OCI-LY7 (cell line): ENCODE data around the gene KCNG1. TPM values are rescaled to one million over a fixed set of nuclear protein-coding genes. Genes with fewer than 3 reads are reported as not detected.
"Not testable (repeated sequence)": the region's sequence is repeated elsewhere in the genome, so short reads cannot be mapped to it uniquely, and the experiment has no call there.

Source experiments
- BruUV-seq: library from RNA; stranded (reverse); fragments of 400-500 nt; replicated peaks from 2 replicates; lab custom pipeline; 2021; lab: Mats Ljungman, UMichigan
- CTCF ChIA-PET: fragments of 300-600 bp; sonication (Branson Sonifier 250); formaldehyde crosslinking; loops from one replicate; lab custom pipeline; 2022; ENCODE audit warnings: antibody characterized with exemption; ENCODE audit not compliant: unreplicated experiment; lab: Charles Lee
- POLR2A ChIA-PET: fragments of 300-600 bp; sonication (Branson Sonifier 250); formaldehyde crosslinking; loops from one replicate; lab custom pipeline; 2022; ENCODE audit warnings: antibody characterized with exemption; lab: Charles Lee
- DNase-seq: peaks from one replicate; pipeline ENCODE4 v3.0.0-alpha.2; 2015; ENCODE audit warnings: low spot score
- H2AFZ ChIP-seq: fragments of 200-600 bp; sonication (generic), shearing (Covaris generic); 2 replicates; pipeline ENCODE4 v1.6.1; 2014; ENCODE audit warnings: mild to moderate bottlenecking, antibody characterized with exemption, low read length, moderate library complexity
- H3K27ac ChIP-seq: fragments of 200-600 bp; sonication (generic); 2 replicates; pipeline ENCODE4 v1.5.1; 2014; ENCODE audit warnings: mixed run types, low read depth, mild to moderate bottlenecking, moderate library complexity, low read length, inconsistent platforms; ENCODE audit not compliant: poor library complexity, severe bottlenecking
- H3K36me3 ChIP-seq: fragments of 200-600 bp; sonication (generic); 2 replicates; pipeline ENCODE4 v1.6.1; 2014; ENCODE audit warnings: mild to moderate bottlenecking, antibody characterized with exemption, low read length, moderate library complexity, mixed read lengths; ENCODE audit not compliant: insufficient read depth
- H3K4me1 ChIP-seq: fragments of 200-600 bp; sonication (generic); 2 replicates; pipeline ENCODE4 v1.5.1; 2014; ENCODE audit warnings: mild to moderate bottlenecking, low read length; ENCODE audit not compliant: insufficient read depth, poor library complexity, severe bottlenecking
- H3K4me2 ChIP-seq: fragments of 200-600 bp; sonication (generic); 2 replicates; pipeline ENCODE4 v1.6.1; 2014; ENCODE audit warnings: mild to moderate bottlenecking, low read length
- H3K4me3 ChIP-seq: fragments of 200-600 bp; sonication (generic); 2 replicates; pipeline ENCODE4 v1.5.1; 2014; ENCODE audit warnings: mild to moderate bottlenecking, low read depth, low read length; ENCODE audit not compliant: poor library complexity, severe bottlenecking
- H3K79me2 ChIP-seq: fragments of 200-600 bp; sonication (generic); 2 replicates; pipeline ENCODE4 v1.6.1; 2016; ENCODE audit warnings: low read depth, mild to moderate bottlenecking, low read length, moderate library complexity, mixed read lengths; ENCODE audit not compliant: insufficient read depth
- H3K9me2 ChIP-seq: fragments of 200-600 bp; sonication (generic); 2 replicates; pipeline ENCODE4 v1.6.1; 2016; ENCODE audit warnings: mild to moderate bottlenecking, low read length, mixed read lengths; ENCODE audit not compliant: insufficient read depth
- H3K9me3 ChIP-seq: fragments of 200-600 bp; sonication (generic); 2 replicates; pipeline ENCODE4 v1.6.1; 2014; ENCODE audit warnings: mild to moderate bottlenecking, mixed run types, low read length, mixed read lengths
- H4K20me1 ChIP-seq: fragments of 200-600 bp; sonication (generic); 2 replicates; pipeline ENCODE4 v1.6.1; 2014; ENCODE audit warnings: mild to moderate bottlenecking, antibody characterized with exemption, low read length, moderate library complexity, mixed read lengths; ENCODE audit not compliant: insufficient read depth
- EZH2phosphoT487 ChIP-seq: fragments of 200-600 bp; sonication (generic); IDR thresholded peaks from 2 replicates; pipeline ENCODE4 v1.6.1; 2018; ENCODE audit warnings: low read depth, borderline replicate concordance, mild to moderate bottlenecking, mixed run types, antibody characterized with exemption, low read length, moderate library complexity, mixed read lengths
- intact Hi-C: fragments of 100-400 bp; cut with micrococcal nuclease; formaldehyde crosslinking; loops from one replicate; pipeline ENCODE4 v1.10.0; 2022; ENCODE audit not compliant: unreplicated experiment
- total RNA-seq, 2 experiments: library from RNA; depleted of rRNA in 1 of 2; stranded (reverse); fragments of >200 nt in 1 of 2; shearing (Covaris generic) in 1 of 2; gene quantifications; 2 replicates each; pipeline ENCODE4 v1.2.3, GENCODE V29; 2014 to 2022
- TF ChIP-seq, protein P1 (sequence below): fragments of 200-600 bp; sonication (generic); conservative IDR thresholded peaks from 2 replicates; pipeline ENCODE4 v1.5.1; 2014; ENCODE audit warnings: mild to moderate bottlenecking, antibody characterized with exemption, low read length, moderate library complexity, mixed read lengths

Gene KCNG1
- total RNA-seq, 2 experiments from 2014 or later, result not detected

DNA sequence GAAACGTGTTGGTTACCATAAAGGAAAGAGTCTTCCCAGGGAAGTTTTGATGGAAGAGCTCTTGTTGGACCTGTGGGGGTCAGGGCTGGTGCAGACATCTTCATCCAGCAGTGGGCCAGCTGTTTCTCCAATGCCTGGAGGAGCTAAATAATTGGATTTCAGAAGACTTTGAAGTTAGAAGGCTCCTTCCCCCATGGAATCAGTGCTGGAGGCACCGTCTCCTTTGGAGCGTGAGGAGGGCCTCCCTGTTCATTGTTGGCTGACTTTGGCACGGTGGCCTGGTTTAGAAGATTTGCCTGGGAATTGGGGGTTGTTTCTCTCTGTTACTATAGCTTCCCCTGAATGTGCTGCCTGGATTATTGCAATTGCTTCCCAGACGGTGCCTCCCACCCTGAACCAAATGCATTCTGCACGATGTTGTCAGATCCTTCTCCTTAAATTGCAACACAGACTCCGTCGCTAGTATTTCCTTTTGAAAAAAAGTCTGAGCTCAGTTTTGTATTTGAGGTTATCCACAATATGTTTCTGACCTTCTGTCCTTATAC lies 27.7 kb upstream of the KCNG1 start:
- H3K4me3 ChIP-seq, result no peak overlapping the region
- H3K9me3 ChIP-seq, result no peaks in the 10 kb centered on the region
- TF ChIP-seq, protein P1, sequence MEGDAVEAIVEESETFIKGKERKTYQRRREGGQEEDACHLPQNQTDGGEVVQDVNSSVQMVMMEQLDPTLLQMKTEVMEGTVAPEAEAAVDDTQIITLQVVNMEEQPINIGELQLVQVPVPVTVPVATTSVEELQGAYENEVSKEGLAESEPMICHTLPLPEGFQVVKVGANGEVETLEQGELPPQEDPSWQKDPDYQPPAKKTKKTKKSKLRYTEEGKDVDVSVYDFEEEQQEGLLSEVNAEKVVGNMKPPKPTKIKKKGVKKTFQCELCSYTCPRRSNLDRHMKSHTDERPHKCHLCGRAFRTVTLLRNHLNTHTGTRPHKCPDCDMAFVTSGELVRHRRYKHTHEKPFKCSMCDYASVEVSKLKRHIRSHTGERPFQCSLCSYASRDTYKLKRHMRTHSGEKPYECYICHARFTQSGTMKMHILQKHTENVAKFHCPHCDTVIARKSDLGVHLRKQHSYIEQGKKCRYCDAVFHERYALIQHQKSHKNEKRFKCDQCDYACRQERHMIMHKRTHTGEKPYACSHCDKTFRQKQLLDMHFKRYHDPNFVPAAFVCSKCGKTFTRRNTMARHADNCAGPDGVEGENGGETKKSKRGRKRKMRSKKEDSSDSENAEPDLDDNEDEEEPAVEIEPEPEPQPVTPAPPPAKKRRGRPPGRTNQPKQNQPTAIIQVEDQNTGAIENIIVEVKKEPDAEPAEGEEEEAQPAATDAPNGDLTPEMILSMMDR, result no peak
- no peak for TF ChIP-seq EZH2phosphoT487
- H3K36me3 ChIP-seq, result no peaks in the 10 kb centered on the region
- CTCF ChIA-PET, result interaction anchor here (0.6 kb wide), 1 partner anchor 576 kb away, joined by 3 read pairs; no protein-coding TSS in a partner anchor
- no peaks in the 10 kb centered on the region for H4K20me1 ChIP-seq
- no peaks in the 10 kb centered on the region for H3K79me2 ChIP-seq
- H2AFZ ChIP-seq, result no peak overlapping the region
- no peak for DNase-seq
- H3K27ac ChIP-seq, result no peak overlapping the region
- H3K4me2 ChIP-seq, result no peak overlapping the region
- BruUV-seq, result no TSS peak
- H3K9me2 ChIP-seq, result no peaks in the 10 kb centered on the region
- POLR2A ChIA-PET, result no interaction called here
- H3K4me1 ChIP-seq, result no peaks in the 10 kb centered on the region
- intact Hi-C loops, result no loop called here

DNA sequence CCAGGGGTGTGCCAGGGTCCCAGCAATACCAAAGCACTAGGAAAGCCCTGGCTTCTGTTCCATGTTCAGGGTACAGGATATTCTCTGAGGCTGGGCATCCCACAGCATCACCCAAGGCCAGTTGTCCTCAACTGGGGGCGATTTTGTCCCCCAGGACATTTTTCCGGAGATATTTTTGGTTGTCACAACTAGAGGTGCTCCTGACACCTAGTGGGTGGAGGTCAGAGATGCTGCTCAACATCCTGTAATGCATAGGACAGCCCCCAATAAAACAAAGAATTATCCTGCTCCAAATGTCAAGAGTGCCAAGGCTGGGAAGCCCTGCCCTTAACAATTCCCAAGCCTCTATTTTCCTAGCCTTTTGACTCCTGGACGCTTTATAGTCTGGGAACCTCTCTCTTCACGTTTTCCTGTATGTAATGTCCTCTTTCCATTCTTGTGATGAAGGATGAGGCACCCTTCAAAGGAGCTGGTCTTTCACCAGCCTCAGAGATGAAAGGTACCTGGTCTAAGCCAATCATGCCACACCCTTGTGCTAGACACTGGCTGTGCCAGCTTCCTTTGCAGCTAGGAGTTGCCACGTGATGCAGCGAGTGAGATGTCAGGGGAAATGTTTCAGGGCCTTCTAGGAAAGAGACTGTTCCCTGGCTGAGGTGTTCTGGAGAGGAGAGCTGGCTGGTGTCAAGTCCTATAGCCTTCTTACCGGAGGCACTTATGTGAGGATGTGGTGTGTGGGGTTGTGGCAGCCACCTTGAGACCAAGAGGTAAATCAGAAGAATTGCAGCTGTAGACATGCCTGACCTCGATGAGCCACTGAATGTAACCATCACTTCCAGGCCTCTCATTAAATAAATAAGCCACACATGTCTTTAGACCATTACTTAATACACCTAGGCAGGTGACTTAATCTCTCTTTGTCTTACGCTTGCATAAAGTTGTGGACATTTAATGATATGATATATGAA lies 23.4 kb upstream of the KCNG1 start:
- no peaks in the 10 kb centered on the region for H3K4me1 ChIP-seq
- H2AFZ ChIP-seq, result no peak overlapping the region
- no TSS peak for BruUV-seq
- no peak overlapping the region for H3K4me2 ChIP-seq
- no peaks in the 10 kb centered on the region for H3K9me2 ChIP-seq
- no peaks in the 10 kb centered on the region for H3K79me2 ChIP-seq
- H4K20me1 ChIP-seq, result no peaks in the 10 kb centered on the region
- DNase-seq, result no peak
- ChIA-PET CTCF (no interaction called here), POLR2A (no interaction called here)
- no peaks in the 10 kb centered on the region for H3K9me3 ChIP-seq
- H3K27ac ChIP-seq, result no peak overlapping the region
- no peak for TF ChIP-seq EZH2phosphoT487
- TF ChIP-seq, protein P1, result no peak
- H3K36me3 ChIP-seq, result no peaks in the 10 kb centered on the region
- no peak overlapping the region for H3K4me3 ChIP-seq
- intact Hi-C loops, result no loop called here

DNA sequence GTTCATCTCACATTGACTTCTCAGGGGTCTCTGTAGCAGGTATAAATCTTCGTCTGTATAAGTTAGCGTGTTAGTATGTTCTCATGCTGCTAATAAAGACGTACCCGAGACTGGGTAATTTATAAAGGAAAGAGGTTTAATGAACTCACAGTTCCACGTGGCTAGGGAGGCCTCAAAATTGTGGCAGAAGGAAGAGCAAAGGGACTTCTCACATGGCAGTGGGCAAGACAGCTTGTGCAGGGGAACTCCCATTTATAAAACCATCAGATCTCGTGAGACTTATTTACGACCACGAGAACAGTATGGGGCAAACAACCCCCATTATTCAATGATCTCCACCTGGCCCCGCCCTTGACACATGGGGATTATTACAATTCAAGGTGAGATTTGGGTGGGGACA lies 22.6 kb upstream of the KCNG1 start:
- H3K4me1 ChIP-seq, H2AFZ ChIP-seq, H3K9me2 ChIP-seq, CTCF ChIA-PET, H3K4me2 ChIP-seq, H3K27ac ChIP-seq, intact Hi-C loops, DNase-seq, BruUV-seq, POLR2A ChIA-PET, H4K20me1 ChIP-seq, H3K36me3 ChIP-seq, H3K9me3 ChIP-seq, H3K79me2 ChIP-seq, H3K4me3 ChIP-seq: not testable (repeated sequence)
